Astrocyte (in vitro differentiated cells and primary cell): ENCODE results near the gene ATP2B2.

Source experiments
- EZH2 ChIP-seq: IDR thresholded peaks from 2 replicates; pipeline ENCODE4 v1.6.1; 2012; ENCODE audit warnings: mild to moderate bottlenecking, low read length, inconsistent platforms; ENCODE audit not compliant: insufficient read depth
- TF ChIP-seq, protein P1 (sequence below): IDR thresholded peaks from 2 replicates; pipeline ENCODE4 v1.5.1; 2011; ENCODE audit warnings: low read depth, mild to moderate bottlenecking, inconsistent platforms, low read length, moderate library complexity; ENCODE audit not compliant: insufficient read depth

DNA sequence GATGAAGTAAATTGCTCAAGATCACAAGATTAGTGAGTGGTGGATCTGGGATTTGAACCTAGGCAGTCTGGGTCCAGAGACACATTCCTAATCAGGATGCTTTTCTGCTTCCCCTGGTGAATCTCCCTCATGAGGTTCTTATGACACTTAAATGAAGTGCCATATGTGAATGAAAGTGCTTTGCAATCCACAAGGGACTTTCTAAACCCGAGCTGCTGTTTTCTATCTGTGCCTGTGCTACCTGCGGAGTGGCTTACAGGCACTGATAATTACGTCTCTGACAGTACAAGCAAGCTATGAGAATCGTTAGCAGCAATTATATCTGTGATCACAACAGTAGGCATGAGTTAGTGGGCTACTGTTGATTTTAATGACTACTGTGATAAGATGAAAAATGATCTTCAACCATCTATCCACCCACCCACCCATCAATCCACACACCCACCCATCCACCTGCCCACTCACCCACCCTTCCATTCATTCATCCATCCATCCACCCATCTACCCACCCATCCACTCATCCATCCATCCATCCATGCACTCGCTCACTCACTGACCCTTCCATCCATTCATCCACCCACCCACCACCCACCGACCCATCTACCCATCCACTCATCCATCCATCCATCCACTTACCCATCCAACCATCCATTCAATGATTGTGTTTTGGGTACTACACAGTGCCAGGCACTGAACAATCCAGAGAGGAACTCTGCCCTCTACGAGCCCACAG lies 51.8 kb downstream of the ATP2B2 start:
- TF ChIP-seq, protein P1, sequence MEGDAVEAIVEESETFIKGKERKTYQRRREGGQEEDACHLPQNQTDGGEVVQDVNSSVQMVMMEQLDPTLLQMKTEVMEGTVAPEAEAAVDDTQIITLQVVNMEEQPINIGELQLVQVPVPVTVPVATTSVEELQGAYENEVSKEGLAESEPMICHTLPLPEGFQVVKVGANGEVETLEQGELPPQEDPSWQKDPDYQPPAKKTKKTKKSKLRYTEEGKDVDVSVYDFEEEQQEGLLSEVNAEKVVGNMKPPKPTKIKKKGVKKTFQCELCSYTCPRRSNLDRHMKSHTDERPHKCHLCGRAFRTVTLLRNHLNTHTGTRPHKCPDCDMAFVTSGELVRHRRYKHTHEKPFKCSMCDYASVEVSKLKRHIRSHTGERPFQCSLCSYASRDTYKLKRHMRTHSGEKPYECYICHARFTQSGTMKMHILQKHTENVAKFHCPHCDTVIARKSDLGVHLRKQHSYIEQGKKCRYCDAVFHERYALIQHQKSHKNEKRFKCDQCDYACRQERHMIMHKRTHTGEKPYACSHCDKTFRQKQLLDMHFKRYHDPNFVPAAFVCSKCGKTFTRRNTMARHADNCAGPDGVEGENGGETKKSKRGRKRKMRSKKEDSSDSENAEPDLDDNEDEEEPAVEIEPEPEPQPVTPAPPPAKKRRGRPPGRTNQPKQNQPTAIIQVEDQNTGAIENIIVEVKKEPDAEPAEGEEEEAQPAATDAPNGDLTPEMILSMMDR = no peak
- no peak for TF ChIP-seq EZH2
